ENCODE data around the gene VWA1.
"Not testable (repeated sequence)": the region's sequence is repeated elsewhere in the genome, so short reads cannot be mapped to it uniquely, and the experiment has no call there.

The VWA1 gene

DNA sequence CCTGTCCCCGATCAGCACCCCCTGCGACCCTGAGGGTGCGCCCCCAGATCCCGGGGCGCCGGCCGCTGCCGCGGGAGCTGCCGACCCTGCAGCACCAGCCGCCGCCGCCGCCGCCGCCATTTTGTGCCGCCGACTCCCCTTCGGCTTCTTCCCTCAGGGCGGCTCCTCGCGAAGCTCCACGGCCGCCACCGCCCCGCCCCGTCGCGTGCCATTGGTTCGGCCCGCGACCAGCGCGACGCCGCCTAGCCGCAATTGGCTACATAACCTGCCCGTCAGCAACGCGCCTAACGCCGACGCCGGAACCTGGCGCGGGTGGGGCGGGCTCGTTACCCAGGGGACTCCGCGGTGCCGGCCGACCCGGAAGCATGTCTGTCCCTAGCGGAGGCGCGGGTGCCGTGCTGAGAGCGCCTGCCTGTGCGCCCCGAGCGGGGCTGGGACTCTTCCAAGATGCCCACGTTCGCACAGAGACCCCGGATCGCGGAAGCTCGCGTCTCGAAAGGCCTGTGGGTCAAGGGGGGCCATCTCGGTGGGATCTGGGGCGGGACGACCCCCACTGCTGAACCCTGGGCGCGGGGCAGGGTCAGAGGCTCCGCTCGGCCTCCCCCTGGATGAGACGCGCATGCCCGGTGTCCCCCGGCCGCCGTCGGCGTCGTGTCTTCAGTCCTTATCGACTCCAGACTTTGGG lies 36.2 kb upstream of the VWA1 start, which contains the start of gene CCNL2:
Gene CCNL2 (minus strand): TSS at position 149 of the 685 bp plus-strand sequence. CDS start 29 bp downstream, at position 120.
- DNase-seq (ENCODE audit: insufficient read length, low spot score) (peak; percentile 87), FAIRE-seq (no peak)
- TF ChIP-seq POLR2A (IDR thresholded peaks at IDR 0.05; ENCODE audit: low read depth, low read length) = peak; percentile 54; the same call in 1 of the 2 replicates

DNA sequence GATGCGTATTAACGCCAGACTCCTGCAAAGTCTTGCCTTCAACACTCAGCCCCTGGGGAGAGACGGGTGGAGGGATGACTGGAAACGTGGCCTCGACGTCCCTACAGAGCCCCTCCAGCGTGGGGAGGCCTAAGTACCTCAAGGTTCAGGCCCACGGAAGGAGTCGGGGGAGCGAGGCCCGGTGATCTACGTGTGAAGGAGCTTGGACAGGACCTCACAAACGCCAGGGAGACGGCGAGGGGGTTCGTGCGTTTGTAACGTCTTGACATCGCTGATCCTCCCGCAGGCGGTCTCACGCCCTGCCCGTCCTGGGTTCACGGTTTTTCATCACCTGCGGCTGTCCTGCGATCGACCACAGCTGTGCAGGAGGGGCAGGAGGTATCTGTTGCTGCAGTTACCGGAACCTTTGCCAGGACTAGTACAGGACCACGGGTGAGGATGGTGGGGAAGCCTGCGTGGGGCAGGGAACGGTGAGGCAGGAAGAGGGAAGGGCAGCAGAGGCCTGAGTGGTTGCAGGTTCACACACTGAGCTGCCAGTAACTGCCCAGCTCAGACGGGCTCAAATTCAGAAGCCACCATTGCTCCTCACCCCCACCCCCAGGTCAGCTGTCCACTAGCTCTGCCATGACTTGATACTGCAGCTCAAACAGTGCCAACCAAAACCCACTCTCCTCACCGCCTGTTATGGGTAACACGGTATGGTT lies 35.5 kb upstream of the VWA1 start:
- TF ChIP-seq POLR2A (IDR thresholded peaks at IDR 0.05; ENCODE audit: low read depth, low read length) = no peak
- DNase-seq (ENCODE audit: insufficient read length, low spot score) = no peak
- no peak for FAIRE-seq

DNA sequence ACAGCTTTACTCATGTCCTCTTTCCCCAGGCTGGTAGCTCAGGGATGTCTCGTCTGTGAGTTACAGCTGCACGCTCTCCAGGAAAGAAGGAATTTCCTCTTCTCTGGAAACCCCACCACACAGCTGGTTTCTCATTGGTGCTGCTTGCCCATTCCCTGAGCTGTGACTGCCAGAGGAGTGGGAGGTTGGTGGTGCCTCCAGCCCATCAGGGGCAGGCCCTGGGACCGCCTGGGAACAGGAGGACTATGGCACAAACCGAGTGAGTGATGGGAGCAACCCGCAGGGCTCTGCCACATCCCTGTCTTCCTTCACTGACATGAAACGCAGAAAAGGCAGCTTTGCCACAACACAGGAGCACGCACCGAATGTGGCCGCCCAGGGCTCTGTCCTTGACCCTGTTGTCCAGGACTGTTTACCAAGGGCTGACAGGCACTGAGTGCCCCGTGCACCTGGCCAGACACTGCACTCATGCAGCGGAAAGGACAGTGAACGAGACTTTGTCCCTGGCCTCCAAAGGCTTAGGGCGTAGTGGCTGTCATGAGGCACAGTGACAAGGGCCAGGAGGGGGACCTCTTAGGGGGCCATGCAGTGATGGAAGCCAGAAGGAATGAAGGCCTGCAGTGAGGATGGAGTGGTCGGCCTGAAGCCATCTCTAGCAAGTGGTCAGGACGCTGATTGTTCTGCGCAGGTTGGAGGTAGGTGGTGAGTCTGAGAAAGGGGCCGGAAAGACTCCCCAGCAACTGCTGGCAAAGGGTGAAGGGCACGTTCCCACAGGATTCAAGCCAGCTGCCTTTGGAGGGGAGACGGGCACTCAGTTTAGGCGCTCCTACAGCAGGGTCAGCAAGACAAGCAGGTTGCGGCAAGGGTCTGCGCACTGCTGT lies 34.7 kb upstream of the VWA1 start:
- DNase-seq (ENCODE audit: insufficient read length, low spot score) (no peak), FAIRE-seq (no peak)
- TF ChIP-seq POLR2A (IDR thresholded peaks at IDR 0.05; ENCODE audit: low read depth, low read length) = 0 out of 2 replicates have a peak, but pooled peaks have one; percentile 17

DNA sequence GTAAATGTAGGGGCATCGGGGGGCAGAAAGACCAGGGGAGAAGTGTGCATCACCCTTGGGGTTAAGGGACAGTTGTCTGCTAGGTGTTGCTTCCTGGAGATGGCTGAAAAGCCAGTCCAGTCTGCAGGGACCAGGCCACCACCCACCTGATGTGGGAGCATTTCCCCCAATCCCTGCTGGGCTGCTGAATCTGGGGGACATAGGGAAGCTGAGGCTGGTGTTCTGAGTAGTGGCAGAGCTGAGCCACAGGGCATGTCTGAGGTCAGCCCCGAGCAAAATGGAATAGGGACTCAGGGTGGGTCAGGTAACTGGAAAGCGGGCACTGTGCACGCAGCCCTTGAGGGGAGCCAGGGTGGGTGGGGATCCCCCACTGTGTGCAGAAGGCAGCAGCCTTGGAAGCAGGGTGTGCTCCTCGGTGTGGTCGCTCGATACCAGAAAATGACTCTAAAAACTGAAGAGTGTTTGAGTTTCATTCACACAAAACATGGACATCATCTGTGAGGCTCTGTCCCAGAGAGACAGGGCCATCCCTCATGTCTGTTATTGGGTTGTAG lies 34.0 kb upstream of the VWA1 start:
- FAIRE-seq = no peak
- no peak for TF ChIP-seq POLR2A (IDR thresholded peaks at IDR 0.05; ENCODE audit: low read depth, low read length)
- DNase-seq (ENCODE audit: insufficient read length, low spot score) = no peak

DNA sequence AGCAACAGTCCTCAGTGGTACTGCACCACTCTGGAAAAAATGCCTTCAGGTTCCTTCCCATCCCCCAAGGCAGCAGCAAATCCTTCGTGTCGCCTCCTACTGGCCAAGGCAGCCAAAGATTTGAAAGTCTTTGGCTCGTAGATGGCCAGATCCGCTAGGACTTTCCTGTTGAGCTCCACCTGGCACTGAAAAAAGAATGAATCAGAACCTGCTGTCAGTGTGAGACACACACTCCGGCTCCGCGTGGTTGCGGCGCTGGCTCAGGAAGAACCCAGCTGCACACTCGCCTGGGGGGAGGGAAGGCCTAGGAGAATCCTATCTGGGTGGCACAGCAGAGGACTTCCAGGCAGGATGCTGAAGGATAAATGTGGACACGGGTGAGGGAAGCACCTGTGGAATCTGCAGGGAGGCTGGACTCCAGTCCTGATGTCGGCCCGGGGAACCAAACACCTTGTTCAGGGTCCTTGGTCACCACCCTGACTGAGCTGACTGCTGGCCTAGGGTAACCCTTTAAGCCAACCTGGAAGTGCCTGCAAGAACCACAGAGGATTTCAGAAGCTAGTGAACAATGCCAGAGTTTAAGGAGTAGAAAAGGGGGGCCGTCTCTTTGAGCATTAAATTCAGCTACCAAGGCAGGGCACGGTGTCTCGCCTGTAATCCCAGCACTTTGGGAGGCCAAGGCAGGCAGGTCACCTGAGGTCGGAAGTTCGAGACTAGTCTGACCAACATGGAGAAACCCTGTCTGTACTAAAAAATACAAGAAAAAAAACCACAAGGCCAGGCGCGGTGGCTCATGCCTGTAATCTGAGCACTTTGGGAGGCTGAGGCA lies 33.2 kb upstream of the VWA1 start:
- no peak for TF ChIP-seq POLR2A (IDR thresholded peaks at IDR 0.05; ENCODE audit: low read depth, low read length)
- FAIRE-seq = no peak
- no peak for DNase-seq (ENCODE audit: insufficient read length, low spot score)

DNA sequence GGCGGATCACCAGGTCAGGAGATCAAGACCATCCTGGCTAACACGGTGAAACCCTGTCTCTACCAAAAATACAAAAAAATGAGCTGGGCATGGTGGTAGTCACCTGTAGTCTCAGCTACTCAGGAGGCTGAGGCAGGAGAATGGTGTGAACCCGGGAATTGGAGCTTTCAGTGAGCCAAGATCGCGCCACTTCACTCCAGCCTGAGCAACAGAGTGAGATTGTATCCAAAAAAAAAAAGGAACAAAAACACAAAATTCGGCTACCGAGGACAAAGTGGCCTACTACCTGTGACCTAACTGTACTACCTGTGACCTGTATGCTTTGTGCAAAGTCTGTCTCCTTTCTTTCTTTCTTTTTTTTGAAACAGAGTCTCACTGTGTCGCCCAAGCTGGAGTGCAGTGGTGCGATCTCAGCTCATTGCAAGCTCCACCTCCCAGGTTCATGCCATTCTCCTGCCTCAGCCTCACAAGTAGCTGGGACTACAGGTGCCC lies 32.5 kb upstream of the VWA1 start:
- DNase-seq (ENCODE audit: insufficient read length, low spot score); FAIRE-seq: not testable (repeated sequence)

DNA sequence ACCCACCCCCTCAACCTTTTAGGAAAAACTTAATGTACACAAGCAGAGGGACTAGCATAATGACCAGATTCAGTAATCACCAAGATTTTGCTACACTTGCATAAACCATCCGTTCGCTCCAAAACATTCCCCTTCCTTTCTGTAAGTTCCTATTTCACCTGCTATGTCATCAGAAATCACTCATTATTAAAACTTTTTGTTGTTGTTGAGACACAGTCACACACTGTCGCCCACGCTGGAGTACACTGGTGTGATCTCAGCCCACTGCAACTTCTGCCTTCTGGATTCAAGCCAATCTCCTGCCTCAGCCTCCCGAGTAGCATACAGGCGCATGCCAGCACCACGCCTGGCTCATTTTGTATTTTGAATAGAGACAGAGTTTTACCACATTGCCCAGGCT lies 31.8 kb upstream of the VWA1 start:
- DNase-seq (ENCODE audit: insufficient read length, low spot score) (no peak), FAIRE-seq (no peak)
- no peak for TF ChIP-seq POLR2A (IDR thresholded peaks at IDR 0.05; ENCODE audit: low read depth, low read length)

DNA sequence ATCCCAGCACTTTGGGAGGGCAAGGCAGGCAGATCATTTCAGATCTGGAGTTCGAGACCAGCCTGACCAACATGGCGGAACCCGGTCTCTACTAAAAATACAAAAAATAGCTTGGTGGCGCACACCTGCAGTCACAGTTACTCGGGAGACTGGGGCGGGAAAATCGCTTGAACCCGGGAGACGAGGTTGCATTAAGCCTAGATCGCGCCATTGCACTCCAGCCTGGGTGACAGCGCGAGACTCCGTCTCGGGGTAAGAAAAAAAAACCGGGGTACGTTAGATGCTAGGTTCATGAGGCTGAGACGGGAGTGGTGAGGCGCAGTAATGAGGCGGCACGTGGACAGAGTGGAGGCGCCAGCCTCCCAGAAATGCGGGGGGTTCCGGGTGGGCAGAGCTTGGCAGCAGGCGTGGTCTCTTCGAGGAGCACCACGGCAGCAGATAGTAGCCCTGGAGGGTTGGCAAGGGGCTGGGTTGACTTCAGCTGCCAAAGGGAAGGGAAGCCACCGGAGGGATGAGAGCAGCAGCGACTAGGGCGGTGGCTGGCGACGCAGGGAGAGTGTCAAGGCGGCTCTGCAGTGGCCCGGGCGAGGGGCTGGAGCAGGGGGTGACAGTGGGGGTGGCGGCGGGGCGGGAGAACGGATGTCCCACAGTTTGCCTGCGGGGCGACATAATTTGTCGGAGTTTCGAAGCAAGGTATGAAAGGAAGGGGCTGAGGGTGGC lies 29.2 kb upstream of the VWA1 start:
- DNase-seq (ENCODE audit: insufficient read length, low spot score) (no peak), FAIRE-seq (no peak)
- no peak for TF ChIP-seq POLR2A (IDR thresholded peaks at IDR 0.05; ENCODE audit: low read depth, low read length)

DNA sequence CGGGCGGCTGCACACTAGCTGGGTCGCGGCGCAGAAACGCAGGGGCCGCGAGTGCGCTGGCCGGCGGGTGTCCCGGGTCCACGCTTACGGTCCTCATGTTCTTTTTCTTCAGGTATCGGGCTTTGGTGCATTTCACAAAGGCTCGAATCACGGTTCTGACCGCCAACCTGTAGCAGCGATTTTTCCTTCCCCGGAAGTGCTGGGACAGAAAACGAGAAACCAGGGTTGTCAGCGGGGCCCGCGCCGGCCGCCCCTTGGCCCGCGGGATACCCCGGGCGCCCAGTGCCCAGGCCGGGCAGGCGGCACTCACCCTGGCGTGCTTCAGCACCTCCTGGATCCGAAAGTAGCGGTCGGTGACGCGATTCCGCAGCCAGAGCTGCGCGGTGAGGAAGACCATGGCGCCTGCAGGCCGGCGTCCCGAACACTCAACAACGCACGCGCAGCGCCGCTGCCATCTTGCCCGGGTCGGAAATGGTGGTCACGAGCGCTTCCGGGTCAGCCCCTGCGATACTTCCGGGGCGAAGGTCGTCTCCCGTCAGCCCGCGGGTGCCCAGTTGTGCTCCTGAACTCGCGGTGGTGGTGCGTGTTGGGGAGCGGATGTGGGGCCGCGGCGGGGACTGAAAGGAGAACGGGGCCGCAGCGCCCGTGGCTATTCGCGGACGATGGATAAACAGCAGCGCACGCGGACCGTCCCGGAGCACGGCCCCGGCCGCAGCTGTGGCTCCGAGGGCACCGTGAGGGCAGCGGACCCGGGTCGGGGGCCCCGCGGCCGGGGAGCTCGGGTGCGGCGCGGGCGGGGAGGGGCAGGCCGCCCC lies 28.5 kb upstream of the VWA1 start, which contains the start of gene MRPL20:
Gene MRPL20 (minus strand): TSS at position 473 of the 815 bp plus-strand sequence. CDS start 76 bp downstream, at position 397.
- TF ChIP-seq POLR2A (IDR thresholded peaks at IDR 0.05; ENCODE audit: low read depth, low read length) = peak; percentile 81
- DNase-seq (ENCODE audit: insufficient read length, low spot score) = peak; percentile 83
- no peak for FAIRE-seq

DNA sequence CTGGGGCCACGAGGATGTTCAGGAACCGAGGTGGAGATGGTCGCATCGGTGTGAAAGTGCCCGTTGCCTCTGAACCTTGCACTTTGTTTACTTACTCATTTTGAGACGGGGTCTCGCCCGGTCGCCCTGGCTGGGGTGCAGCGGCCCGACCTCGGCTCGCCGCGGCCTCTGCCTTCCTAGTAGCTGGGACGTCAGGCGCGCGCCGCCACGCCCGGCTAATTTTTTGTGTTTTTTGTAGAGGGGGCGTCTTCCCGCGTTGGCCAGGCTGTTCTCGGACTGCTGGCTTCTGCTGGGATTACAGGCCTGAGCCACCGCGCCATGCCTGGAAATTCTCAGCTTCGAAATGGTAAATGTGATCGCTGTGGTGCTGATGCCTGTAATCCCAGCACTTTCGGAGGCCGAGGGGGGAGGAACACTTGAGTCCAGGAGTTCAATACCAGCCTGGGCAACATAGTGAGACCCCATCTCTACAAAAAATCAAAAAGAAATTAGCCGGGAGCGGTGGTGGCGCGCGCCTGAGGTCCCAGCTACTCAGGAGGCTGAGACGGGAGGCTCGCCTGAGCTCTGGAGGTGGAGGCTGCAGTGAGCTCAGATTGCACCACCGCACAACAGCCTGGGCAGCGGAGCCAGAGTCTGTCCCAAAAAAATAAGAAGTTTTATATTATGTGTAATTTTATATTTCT lies 27.7 kb upstream of the VWA1 start:
- TF ChIP-seq POLR2A (IDR thresholded peaks at IDR 0.05; ENCODE audit: low read depth, low read length) = no peak
- DNase-seq (ENCODE audit: insufficient read length, low spot score) (no peak), FAIRE-seq (no peak)

DNA sequence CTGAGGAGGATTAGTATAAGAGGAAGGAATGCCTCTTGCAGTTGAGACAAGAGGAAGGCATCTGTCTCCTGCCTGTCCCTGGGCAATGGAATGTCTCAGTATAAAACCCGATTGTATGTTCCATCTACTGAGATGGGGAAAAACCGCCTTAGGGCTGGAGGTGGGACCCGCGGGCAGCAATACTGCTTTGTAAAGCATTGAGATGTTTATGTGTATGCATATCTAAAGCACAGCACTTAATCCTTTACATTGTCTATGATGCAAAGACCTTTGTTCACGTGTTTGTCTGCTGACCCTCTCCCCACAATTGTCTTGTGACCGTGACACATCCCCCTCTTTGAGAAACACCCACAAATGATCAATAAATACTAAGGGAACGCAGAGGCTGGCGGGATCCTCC lies 25.3 kb upstream of the VWA1 start:
- not testable (repeated sequence) for FAIRE-seq; DNase-seq (ENCODE audit: insufficient read length, low spot score)
